ENCODE results near the gene HDAC3.

The HDAC3 gene

GRCh38 chr5:141598391-141599345 lies 38.0 kb downstream of the HDAC3 start:
- DNase-seq = no peak

- DNase-seq = no peak
Measured at GRCh38 chr5:141597814-141598213, 38.8 kb downstream of the HDAC3 start.

- DNase-seq = no peak
Measured at GRCh38 chr5:141597394-141597793, 39.3 kb downstream of the HDAC3 start.

- no peak for DNase-seq
Measured at GRCh38 chr5:141596867-141597266, 39.8 kb downstream of the HDAC3 start.

GRCh38 chr5:141590127-141590526 lies 46.5 kb downstream of the HDAC3 start:
- no peak for DNase-seq

- no peak for DNase-seq
Measured at GRCh38 chr5:141586246-141586645, 50.4 kb downstream of the HDAC3 start.

- no peak for DNase-seq
Measured at GRCh38 chr5:141585594-141585993, 51.1 kb downstream of the HDAC3 start.

- DNase-seq = no peak
Measured at GRCh38 chr5:141574122-141574510, 62.5 kb downstream of the HDAC3 start.

- DNase-seq = no peak
Measured at GRCh38 chr5:141573489-141574121, 63.0 kb downstream of the HDAC3 start.
